ENCODE results near the gene ZNF709. TPM values are rescaled to one million over a fixed set of nuclear protein-coding genes. Genes with fewer than 3 reads are reported as not detected.
"Not testable (repeated sequence)": the region's sequence is repeated elsewhere in the genome, so short reads cannot be mapped to it uniquely, and the experiment has no call there.

Gene ZNF709
- total RNA-seq, 4 donors from 2014 or later, result 3.1 to 3.6 (median 3.3) TPM

DNA sequence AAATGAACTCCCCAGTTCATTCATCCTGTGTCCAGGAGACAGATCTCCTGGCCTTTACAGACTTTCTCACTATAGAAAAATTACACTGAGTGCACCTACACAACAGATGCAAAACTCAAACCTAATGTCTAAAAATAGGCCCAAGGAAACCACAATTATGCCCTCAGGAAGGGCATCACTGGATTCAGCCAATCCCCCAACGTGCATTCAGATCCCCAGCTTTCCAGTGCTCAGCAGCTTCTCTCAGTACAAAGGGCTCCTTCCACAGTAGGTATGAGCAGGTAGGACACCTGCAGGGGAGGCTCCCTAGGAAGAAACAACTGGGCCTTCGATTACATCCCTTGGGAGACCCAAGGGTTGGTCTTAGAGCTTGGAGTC is 2.1 kb downstream of the ZNF709 start:
- TF ChIP-seq EP300 (IDR thresholded peaks at IDR 0.05) (no peak), POLR2AphosphoS5 (IDR thresholded peaks at IDR 0.05) (no peak), POLR2A (IDR thresholded peaks at IDR 0.05) (no peak)
- TF ChIP-seq, protein P1, sequence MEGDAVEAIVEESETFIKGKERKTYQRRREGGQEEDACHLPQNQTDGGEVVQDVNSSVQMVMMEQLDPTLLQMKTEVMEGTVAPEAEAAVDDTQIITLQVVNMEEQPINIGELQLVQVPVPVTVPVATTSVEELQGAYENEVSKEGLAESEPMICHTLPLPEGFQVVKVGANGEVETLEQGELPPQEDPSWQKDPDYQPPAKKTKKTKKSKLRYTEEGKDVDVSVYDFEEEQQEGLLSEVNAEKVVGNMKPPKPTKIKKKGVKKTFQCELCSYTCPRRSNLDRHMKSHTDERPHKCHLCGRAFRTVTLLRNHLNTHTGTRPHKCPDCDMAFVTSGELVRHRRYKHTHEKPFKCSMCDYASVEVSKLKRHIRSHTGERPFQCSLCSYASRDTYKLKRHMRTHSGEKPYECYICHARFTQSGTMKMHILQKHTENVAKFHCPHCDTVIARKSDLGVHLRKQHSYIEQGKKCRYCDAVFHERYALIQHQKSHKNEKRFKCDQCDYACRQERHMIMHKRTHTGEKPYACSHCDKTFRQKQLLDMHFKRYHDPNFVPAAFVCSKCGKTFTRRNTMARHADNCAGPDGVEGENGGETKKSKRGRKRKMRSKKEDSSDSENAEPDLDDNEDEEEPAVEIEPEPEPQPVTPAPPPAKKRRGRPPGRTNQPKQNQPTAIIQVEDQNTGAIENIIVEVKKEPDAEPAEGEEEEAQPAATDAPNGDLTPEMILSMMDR (IDR thresholded peaks at IDR 0.05), result no peak
- no peaks in the 10 kb centered on the region for H3K9me3 ChIP-seq
- WGBS, 2 donors (ENCODE audit: low coverage in 1 of 2), result 70% methylated on average over 2 of the region's 2 CpGs; no CpG with 5 or more reads in 1 of the 2 donors
- H3K27ac ChIP-seq, result no peak overlapping the region
- no peaks in the 10 kb centered on the region for H3K36me3 ChIP-seq
- H3K4me1 ChIP-seq, result peaks cover 0 to 30% (median 7%) of the 10 kb centered on the region in 3 donors
- no peak for ATAC-seq
- H3K27me3 ChIP-seq, result no peaks in the 10 kb centered on the region
- no peak overlapping the region for H3K4me3 ChIP-seq

GRCh38 chr19:12481781-12482508 is 2.7 kb downstream of the ZNF709 start:
- TF ChIP-seq POLR2A (IDR thresholded peaks at IDR 0.05) (no peak), EP300 (IDR thresholded peaks at IDR 0.05) (no peak), POLR2AphosphoS5 (IDR thresholded peaks at IDR 0.05) (no peak)
- TF ChIP-seq, protein P1 (IDR thresholded peaks at IDR 0.05), result no peak
- Histone ChIP-seq H3K4me1 (peaks cover 0 to 30% (median 7%) of the 10 kb centered on the region in 3 donors), H3K9me3 (no peaks in the 10 kb centered on the region), H3K4me3 (no peak overlapping the region), H3K36me3 (no peaks in the 10 kb centered on the region), H3K27ac (no peak overlapping the region), H3K27me3 (no peaks in the 10 kb centered on the region)
- 84 to 92% methylated on average over 1 to 2 of the region's 4 CpGs for WGBS, 2 donors (ENCODE audit: low coverage in 1 of 2)
- ATAC-seq, result no peak

- 84 to 86% methylated on average over 2 to 4 of the region's 5 CpGs for WGBS, 2 donors (ENCODE audit: low coverage in 1 of 2)
- ATAC-seq, result no peak
- Histone ChIP-seq H3K4me1 (peaks cover 0 to 16% (median under 1%) of the 10 kb centered on the region in 3 donors), H3K36me3 (no peaks in the 10 kb centered on the region), H3K27ac (no peak overlapping the region), H3K9me3 (no peaks in the 10 kb centered on the region), H3K4me3 (no peak overlapping the region), H3K27me3 (no peaks in the 10 kb centered on the region)
- no peak for TF ChIP-seq POLR2AphosphoS5 (IDR thresholded peaks at IDR 0.05)
- no peak for TF ChIP-seq POLR2A (IDR thresholded peaks at IDR 0.05)
- TF ChIP-seq EP300 (IDR thresholded peaks at IDR 0.05), result no peak
- TF ChIP-seq, protein P1 (IDR thresholded peaks at IDR 0.05), result no peak
These were observed 6.2 kb downstream of the ZNF709 start for GRCh38 chr19:12478234-12478941.

DNA sequence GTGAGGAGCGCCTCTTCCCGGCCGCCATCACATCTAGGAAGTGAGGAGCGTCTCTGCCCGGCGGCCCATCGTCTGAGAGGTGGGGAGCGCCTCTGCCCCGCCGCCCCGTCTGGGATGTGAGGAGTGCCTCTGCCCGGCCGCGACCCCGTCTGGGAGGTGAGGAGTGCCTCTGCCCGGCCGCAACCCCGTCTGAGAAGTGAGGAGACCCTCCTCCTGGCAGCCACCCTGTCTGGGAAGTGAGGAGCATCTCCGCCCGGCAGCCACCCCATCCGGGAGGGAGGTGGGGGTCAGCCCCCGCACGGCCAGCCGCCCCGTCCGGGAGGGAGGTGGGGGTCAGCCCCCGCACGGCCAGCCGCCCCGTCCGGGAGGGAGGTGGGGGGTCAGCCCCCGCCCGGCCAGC is 17.0 kb downstream of the ZNF709 start:
- H3K9me3 ChIP-seq, result peaks cover 2 to 50% (median 6%) of the 10 kb centered on the region in 3 donors
- not testable (repeated sequence) for H3K27me3 ChIP-seq, ATAC-seq, H3K27ac ChIP-seq, H3K4me3 ChIP-seq, H3K4me1 ChIP-seq
- peaks cover 6 to 47% of the 10 kb centered on the region in 2 donors for H3K36me3 ChIP-seq
- no CpG with 5 or more reads among the region's 33 CpGs for WGBS, 2 donors (ENCODE audit: low coverage in 1 of 2)

DNA sequence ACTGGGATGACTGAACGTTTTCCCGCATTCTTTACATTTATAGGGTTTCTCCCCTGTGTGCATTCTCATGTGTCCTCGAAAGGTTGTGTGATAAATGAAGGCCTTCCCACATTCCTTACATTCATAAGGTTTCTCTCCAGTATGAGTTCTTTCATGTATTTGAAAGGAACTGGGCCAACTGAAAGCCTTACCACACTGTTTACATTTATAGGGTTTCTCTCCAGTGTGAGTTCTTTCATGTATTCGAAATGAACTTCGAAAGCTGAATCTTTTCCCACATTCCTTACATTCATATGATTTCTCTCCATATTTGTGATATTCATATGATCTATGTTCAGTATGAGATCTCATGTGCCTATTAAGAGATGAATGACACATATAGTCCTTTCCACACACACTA is 19.4 kb downstream of the ZNF709 start:
- Histone ChIP-seq H3K27ac (no peak overlapping the region), H3K9me3 (peaks cover 2 to 71% (median 6%) of the 10 kb centered on the region in 3 donors), H3K4me3 (no peak overlapping the region), H3K4me1 (no peaks in the 10 kb centered on the region), H3K27me3 (no peaks in the 10 kb centered on the region), H3K36me3 (peaks cover 6 to 52% of the 10 kb centered on the region in 2 donors)
- TF ChIP-seq, protein P1 (IDR thresholded peaks at IDR 0.05), result no peak
- no peak for TF ChIP-seq POLR2AphosphoS5 (IDR thresholded peaks at IDR 0.05)
- no peak for TF ChIP-seq EP300 (IDR thresholded peaks at IDR 0.05)
- TF ChIP-seq POLR2A (IDR thresholded peaks at IDR 0.05), result no peak
- 86 to 98% methylated on average over 5 of the region's 5 CpGs for WGBS, 2 donors (ENCODE audit: low coverage in 1 of 2)
- no peak for ATAC-seq

All from gastroesophageal sphincter (tissue), 4 donors.